GM12865 (cell line): ENCODE data around the gene ALAS2.
"Not testable (repeated sequence)": the region's sequence is repeated elsewhere in the genome, so short reads cannot be mapped to it uniquely, and the experiment has no call there.

Source experiments
- DNase-seq: peaks from one replicate; pipeline ENCODE4 v3.0.0; 2010; ENCODE audit warnings: low read depth
- H3K4me3 ChIP-seq: 2 replicates; pipeline ENCODE4 v1.5.1; 2011; ENCODE audit warnings: mild to moderate bottlenecking, low read depth, low read length, control low read depth
- CTCF ChIP-seq: IDR thresholded peaks from 2 replicates; pipeline ENCODE4 v1.5.1; 2011; ENCODE audit warnings: low read length, control low read depth, low read depth, inconsistent platforms; ENCODE audit not compliant: insufficient read depth; ENCODE audit errors: missing control alignments

ALAS2 gene, protein sequence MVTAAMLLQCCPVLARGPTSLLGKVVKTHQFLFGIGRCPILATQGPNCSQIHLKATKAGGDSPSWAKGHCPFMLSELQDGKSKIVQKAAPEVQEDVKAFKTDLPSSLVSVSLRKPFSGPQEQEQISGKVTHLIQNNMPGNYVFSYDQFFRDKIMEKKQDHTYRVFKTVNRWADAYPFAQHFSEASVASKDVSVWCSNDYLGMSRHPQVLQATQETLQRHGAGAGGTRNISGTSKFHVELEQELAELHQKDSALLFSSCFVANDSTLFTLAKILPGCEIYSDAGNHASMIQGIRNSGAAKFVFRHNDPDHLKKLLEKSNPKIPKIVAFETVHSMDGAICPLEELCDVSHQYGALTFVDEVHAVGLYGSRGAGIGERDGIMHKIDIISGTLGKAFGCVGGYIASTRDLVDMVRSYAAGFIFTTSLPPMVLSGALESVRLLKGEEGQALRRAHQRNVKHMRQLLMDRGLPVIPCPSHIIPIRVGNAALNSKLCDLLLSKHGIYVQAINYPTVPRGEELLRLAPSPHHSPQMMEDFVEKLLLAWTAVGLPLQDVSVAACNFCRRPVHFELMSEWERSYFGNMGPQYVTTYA

DNA sequence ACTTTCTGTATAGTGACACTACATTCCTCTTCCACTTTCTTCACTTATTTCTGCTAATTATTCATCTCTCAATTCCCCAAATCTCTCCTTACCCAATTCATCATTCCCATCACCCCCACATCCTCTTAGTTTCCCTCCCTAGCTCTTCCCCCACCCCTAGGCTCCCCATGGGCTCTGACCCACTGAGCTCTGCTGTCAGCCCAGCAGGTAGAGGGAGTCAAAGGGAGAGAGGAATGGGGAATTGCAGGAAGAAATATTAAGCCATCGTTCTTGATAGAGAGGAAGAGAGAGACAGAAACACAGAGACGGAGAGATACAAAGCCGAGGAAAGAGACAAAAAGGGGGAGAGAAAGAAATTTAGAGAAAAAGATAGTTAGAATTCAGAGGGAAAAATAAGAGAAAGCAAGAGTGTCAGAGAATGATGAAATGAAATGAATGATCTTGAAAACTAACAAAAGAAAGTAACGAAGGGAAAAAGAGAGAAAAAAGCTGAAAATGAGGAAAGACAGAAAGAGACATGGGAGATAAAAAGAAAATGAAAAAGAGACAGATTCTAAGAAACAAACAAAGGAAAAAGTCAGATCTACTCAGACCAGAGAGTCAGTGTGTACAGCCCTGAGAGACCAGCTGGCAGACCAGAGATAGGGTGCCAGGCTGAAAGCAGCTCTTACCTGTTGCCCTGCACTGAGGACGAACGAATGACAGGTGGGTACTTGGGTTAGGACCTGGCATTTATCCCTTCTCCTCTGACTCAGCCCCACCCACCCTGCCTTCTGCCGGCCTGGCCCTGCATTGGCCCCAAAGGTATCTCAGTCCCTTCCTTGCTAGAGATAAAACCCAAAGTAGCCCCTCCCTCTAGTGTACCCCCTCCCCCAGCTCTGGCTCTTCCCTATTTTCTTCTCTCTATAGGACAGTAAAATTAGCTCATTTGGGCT is at the start of gene ALAS2:
Gene ALAS2, minus strand, starts transcription at position 707 of the 935 bp plus-strand sequence. CDS start 4,977 bp downstream, outside the sequence.
- no peak for DNase-seq
- H3K4me3 ChIP-seq: no peak within 1 kb of the TSS
- TF ChIP-seq CTCF: no peak

DNA sequence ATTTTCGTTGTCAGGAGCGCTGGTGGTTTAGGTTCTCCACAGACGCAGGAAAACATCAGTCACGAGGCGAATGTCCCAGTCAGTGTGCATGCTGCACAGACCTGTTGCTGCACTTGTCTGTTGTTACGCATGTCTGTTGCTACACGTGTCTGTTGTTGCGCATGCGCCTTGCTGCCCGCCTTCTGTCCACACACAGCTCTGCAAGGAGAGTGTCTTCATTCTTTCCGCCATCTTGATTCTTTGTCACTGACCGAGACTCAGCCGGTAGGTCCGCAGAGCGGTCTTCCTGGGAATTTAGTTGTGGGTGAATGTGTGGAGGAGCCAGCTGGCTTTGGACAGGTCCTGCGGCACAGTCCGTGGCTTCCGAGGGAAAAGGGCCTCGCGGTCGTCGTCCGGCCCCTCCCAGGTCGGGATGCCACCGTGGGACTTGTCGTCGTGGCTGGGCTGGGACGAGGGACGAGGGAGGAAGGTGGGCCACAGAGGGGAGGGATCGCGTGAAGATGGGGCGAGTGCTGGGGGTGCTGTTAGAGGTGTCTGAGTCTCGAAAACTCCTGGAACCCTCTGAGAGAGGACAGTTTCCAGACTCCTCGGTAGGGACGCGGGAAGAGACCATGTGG is 44.2 kb upstream of the ALAS2 start, which contains the start of gene PAGE2B:
Gene PAGE2B, plus strand, starts transcription at position 180 of the 617 bp plus-strand sequence. CDS start 1,012 bp downstream, outside the sequence.
- TF ChIP-seq CTCF: no peak
- no peak for DNase-seq
- H3K4me3 ChIP-seq: no peak within 1 kb of the TSS

DNA sequence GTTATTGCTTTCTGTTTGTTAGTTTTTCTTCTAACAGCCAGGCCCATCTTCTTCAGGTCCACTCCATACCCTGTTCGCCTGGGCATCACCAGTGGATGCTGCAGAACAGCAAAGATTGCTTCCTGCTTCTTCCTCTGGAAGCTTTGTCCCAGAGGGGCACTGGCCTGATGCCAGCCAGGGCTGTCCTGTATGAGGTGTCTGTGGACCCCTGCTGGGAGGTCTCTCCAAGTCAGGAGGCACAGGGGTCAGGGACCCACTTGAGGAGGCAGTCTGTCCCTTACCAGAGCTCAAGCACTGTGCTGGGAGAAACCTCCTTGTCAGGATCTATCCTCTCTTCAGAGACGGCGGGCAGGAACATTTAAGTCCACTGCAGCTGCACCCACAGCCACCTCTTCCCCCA is 41.5 kb upstream of the ALAS2 start:
- H3K4me3 ChIP-seq: no peak overlapping the region
- TF ChIP-seq CTCF: no peak
- DNase-seq: no peak

GRCh38 chrX:55067180-55067579 is 36.4 kb upstream of the ALAS2 start:
- not testable (repeated sequence) for H3K4me3 ChIP-seq, DNase-seq

DNA sequence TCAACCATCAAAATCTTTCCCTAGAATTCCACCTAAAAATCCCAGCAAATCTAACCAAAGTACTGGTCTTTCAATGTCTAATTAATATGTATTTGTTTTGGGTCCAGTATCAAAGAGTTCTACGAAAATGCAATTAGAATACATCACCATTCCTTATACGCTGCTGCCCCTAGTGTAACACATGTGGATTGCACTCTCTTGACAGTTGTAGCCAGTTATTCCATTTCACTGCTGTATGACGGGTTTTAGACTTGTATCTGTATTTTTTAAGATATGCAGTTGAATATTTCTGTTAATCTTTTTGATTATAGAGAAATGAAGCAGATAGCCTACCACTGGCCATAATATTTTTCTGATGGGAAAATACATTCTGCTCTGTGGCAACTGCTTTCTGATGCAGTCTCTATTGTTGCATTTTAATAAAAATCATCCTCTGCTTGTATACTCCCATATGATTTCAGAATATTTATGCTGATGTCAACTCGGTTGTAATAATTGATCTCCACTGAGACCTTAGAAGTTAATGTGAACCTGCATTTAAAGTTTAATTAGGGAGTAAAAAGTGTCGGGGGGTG is 27.0 kb upstream of the ALAS2 start:
- peak; percentile 63 for TF ChIP-seq CTCF
- H3K4me3 ChIP-seq: no peak overlapping the region

DNA sequence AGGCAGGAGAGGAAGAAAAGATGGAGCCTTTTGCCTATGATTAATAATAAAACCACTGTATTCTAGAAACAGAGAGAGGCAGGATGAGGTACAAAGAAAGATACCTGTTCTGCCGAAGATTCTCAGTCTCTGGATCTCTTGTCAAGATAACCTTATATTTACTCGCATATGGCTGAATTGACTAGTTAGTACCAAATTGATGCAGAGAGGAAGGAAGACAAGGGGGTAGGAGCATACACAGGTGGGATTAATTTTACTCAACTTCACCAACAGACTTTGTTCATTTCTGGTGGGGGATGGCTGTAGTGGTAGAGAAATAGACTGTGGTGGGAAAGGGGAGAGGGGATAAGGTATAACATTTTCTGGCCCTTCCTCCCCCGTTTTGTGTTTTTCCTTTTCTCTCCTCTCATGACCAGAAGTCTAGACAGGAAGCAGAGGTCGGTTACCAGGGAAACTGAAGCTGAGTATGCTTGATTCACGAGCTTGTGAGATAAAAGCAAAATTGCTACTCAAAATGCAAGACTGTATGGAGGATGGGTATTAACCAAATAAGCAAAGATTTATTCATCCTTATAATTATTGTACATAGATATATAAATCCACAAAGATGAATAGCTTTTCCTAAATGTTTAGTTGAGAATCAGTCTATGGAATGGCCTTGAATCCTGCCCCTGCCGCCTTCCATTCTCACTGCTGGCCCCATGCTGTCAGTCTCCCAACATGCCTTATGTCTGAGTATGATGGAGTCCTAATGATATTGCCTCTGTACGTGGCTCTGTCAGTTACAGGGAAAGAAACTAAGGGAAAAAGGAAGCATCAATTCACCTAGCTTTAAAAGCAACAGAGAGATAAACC is 26.3 kb upstream of the ALAS2 start:
- no peak for TF ChIP-seq CTCF
- peak; percentile 9 for DNase-seq
- no peak overlapping the region for H3K4me3 ChIP-seq

More for the DNA sequence above, 27.0 kb upstream of the ALAS2 start:
- DNase-seq: peak; percentile 34

DNA sequence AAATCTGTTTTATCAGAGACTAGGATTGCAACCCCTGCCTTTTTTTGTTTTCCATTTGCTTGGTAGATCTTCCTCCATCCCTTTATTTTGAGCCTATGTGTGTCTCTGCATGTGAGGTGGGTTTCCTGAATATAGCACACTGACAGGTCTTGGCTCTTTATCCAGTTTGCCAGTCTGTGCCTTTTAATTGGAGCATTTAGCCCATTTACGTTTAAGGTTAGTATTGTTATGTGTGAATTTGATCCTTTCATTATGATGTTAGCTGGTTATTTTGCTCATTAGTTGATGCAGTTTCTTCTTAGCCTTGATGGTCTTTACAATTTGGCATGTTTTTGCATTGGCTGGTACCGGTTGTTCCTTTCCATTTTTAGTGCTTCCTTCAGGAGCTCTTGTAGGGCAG is 19.8 kb upstream of the ALAS2 start:
- H3K4me3 ChIP-seq, DNase-seq: not testable (repeated sequence)
